GM18870 (cell line): ENCODE data around the gene GFI1B.
"Not testable (repeated sequence)": the region's sequence is repeated elsewhere in the genome, so short reads cannot be mapped to it uniquely, and the experiment has no call there.

Experiments
- ATAC-seq: cut with Tn5 transposase; IDR thresholded peaks from one replicate; pipeline ENCODE4 v1.9.1; 2021; ENCODE audit warnings: moderate library complexity; ENCODE audit not compliant: unreplicated experiment

GFI1B gene

DNA sequence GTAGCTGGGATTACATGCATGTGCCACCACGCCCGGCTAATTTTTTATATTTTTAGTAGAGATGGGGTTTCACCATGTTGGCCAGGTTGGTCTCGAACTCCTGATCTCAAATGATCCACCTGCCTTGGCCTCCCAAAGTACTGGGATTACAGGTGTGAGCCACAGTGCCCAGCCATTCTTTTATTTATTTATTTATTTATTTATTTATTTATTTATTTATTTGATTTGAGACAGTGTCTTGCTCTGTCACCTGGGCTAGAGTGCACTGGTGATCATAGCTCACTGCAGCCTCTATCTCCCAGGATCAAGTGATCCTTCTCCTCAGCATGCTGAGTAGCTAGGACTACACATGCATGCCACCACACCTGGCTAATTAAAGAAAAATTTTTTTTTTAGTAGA, 10.6 kb upstream of the GFI1B start:
- ATAC-seq, result not testable (repeated sequence)

DNA sequence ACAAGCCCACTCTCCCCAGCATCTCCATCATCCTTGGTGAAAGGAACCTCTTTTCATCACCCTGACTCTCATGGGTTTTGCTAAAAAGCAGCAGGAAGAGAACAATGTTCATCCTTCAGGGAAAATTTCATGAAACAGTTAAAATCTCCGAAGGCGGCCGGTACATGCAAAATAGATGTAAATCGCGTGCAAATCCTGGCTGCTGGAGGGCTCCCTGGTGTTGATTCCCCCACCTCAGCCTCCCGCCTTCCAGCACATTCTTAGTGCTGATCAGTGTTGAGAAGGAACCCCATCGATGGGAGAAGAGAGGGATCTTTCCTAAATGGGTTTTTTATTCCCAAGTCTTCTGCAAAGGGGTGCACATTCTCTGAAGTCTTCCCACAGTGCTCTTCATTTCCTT, 8.7 kb upstream of the GFI1B start:
- ATAC-seq, result no peak

DNA sequence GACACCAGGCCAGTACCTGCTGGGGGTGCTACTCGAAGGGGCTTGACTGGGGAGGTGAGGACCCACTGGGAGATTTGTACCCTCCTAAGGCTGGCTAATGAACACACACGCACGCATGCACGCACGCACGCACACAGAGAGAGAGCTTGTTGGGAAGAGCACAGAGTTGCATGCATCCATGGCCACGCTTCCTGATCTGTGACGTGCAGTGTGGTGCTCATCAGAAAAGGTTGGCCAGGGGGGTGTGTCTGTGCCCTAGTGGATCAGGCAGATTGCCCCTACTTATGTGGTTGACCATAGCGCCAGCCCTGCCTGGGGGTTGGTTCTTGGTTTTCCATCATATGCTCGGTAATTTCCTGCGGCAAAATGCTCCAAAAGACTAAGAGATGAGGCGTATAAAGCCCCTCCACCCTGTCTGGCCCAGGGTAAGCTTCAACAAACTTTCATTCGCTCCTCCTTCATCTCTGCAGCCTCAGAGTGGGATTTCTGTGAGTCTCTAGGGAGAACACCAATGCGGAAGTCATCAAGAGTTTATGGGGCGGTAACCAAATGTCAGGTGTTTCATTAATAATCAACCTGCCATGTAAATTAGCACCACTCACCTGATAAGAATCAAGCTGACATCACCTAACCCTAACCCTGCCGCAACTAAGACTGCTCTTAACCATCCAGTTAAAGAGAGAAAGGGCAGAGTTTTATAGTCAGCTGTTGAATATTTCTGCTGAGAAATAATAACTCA, 8.0 kb upstream of the GFI1B start:
- no peak for ATAC-seq

DNA sequence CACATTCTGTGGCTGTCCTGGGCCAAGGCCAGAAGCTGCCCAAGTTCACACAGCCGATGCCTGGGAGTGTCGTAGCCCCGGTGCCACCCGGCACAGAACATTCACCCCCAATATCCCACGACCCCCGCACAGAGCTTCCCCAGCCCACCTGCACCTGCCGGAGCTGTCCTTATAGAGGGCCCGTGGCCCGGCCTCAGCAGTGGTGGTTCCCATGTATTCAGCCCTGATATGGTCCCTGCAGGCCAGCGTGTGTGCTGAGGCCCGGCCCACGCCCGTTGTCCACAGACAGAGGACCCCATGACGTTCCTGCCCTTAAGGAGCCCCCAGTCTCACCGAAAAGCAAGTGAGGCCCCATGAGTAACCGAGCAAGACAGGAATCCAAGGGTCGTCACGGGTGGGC, 5.3 kb upstream of the GFI1B start:
- no peak for ATAC-seq

DNA sequence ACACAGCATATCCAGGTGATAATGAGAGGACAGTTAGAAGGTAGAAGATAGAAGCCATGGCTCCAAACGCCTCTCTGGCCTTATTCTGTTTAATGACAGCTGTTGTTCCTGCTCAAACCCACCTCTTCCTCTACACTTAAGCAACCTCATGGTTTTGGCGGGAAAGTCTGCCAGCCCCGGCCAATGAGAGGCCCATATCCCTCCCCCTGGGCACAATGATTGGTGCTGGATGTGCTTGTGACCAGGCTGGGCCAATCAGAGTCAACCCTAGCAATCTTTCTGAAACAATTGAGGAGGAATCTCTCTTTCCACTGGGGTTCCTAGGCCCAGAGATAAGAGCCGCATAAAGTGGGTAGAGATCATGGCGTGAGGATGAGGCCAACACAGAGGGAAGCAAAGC, 4.8 kb upstream of the GFI1B start:
- no peak for ATAC-seq

DNA sequence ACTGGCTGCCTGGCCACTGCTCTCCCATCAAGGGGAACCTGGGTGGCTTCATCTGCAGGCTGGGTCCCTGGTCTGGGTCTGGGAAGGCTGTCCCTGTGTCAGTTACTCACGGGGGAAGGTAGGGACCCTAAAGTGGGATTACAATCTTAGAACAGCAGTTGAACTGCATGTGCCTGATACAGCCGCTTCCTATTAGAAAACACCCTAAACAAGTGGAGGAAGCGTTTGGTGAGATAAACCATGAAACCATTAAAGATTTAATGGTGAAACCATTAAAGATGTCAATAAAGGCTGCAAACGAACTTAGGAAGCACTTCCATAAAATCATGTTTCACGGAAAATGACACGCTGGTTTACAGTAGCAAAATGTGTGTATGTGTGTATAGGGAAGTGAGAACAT, 2.5 kb upstream of the GFI1B start:
- ATAC-seq, result no peak

DNA sequence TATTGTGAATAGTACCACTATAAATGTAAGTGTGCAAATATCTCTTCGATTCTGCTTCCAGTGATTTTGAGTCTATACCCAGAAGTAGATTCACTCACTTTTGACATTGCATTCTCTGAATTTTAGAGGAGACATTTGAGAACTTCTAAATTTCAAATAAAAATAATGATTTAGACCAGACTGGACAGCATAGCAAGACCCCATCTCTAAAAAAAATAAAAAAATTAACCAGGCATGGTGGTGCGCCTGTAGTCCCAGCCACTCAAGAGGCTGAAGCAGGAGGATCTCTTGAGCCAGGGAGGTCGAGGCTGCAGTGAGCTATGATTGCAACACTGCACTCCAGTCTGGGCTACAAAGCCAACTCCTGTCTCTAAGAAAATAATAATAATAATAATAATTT, 1.9 kb upstream of the GFI1B start:
- ATAC-seq, result no peak

DNA sequence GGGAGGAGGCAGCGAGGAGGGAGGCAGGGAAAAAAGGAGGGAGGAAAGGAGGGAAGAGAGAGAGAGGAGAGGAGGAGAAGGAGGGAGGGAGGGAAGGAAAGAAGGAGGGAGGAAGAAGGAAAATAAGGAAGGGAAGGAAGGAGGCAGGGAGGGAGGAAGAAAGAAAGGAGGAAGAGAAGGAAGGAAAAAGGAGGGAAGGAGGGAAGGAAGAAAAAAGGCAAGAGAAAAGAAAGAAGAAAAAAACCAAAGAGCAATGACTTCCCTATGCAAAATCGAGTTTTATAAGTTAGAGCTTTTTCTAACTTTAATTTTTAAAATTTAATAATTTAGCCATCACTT, 413 bp upstream of the GFI1B start:
- no peak for ATAC-seq

DNA sequence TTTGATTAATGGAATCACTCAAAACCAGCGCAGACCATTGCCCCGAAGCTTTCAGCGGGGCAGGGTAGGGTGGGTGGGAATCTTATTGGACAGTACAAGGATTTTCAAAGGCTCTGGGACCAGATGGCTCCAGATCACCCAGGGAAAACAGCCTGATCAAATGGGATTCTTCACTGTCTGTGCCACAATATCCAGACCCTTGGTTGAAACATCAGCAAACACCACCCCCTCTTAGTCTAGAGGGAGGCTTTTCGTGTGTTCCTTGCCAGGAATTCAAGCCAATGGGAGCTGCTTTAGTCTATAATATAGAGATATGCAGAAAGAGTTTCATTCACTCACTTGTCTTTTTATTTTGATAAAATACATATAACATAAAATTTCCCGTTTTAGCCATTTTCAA, 1.7 kb downstream of the GFI1B start:
- ATAC-seq, result no peak

DNA sequence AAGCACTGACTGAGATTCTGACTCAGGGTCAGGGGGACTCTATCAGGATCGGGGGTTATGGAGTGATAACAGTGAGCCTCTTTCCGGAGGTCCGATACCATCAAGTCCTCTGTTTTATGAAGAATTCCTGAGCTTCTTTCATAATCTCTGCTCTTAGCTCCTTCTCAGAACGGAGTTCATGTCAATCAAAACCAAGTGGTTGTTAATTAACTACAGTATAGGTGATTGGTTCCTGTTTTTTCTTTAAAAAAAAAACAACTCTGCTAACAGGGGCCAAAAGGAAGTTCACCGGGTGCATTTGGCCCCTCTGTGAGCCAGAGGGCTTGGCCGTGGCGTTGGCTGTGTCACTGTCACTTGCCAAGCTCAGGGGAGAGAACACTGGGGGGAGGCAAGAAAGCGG, 4.0 kb downstream of the GFI1B start:
- no peak for ATAC-seq

DNA sequence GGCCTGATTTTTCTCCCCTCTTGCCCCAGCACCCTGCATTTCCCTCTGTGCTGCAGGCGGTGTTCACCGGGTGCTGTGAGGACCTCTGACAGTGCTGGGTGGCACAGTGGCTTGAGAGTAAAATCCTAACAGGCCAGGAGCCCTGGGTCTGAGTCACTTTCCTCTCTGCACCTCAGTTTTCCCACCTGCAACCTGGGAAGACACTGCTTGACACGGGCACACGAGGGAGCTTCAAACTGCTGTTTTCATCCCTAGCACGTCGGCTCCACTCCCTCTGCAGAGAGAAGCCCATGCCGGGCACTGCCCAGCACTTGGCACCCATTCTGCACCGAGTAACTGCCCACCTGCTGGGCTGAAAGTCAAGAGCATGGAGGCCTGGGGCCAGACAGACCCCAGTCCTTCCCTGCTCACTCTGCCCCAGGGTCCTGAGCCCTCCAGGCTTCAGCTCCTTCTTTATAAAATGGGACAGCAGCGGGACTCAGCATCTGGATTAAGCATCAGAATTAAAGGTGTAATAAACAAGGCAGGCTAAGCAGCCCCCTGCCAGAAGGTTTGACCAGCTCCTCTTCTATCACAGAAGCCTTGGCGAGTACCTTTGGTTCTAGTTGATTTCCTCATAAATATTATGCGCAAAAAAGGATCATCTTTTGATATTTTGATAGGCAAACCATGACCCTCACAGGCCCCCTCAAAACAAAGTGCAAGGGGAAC, 5.2 kb downstream of the GFI1B start:
- no peak for ATAC-seq

DNA sequence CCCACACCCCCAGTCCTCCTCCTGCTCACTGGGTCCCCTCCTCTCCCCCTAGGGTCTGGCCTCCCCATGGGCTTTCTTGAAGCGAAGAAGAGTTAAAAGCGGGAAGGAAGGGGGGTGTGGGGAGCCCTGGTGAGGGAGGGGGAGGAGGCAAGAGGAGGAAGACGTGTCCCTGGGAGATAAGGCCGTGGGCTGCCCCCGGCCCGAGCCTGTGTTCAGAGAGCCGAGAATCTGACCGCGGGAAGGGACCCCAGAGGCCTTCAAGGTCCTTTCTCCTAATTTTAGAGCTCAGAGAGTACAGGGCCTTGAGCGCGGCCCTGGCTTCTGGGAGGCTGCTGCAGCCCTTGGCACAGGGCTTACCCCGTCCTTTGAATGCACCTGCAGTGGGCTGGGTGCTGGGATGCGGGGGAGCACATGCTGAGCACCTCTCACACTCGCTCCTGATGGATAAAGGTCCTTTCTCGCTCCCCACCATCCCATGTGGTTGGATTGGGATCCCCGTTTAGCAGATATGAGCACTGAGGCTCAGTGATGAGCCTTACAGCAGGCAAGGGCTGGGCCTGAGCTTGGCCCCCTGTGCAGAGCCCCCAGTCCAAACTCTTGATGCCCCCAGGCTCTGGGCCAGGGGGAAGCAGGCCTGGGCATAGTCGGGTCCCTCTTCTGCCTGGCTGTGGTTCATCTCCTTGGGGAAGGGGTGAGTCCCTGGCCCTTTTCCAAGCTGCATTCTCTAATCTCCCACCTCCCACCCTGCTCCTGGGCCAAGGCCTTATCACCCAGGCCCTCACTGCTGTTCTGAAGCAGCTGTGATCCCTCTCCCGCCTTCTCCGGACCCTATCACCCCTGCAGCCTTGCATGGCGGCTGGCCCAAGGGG, 5.9 kb downstream of the GFI1B start:
- no peak for ATAC-seq

DNA sequence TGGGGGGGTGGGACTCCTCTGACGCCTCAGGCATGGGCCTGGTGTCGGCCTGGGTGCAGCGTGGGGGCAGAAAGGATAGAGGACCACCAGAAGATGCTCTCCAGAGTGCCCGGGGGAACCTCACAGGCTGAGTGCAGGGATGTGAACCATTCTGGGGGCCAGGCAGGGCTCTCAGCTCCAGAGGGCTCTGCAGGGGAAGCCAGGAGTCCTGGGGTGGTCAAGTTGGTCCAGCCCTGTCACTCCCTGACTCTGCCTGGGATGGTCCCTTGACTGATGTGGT, 6.5 kb downstream of the GFI1B start:
- no peak for ATAC-seq

DNA sequence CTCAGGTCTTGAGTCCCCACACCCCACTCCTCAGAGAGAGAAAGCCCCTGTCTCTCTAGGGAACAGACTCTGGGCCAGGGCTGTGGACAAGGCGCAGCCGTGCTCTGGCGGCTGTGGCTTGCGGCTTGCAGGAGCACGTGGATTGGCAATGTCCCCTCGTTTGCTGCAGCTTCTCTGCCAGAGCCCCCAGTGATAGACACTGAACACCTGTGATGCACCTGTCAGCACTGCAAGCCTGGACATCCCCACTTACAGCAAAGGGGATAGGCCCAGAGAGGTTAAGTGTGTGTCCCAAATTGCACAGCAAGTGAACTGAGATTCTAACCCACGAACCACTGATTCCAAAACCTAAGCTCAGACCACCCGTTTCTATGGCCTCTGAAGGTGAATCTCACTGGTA, 7.0 kb downstream of the GFI1B start:
- no peak for ATAC-seq

DNA sequence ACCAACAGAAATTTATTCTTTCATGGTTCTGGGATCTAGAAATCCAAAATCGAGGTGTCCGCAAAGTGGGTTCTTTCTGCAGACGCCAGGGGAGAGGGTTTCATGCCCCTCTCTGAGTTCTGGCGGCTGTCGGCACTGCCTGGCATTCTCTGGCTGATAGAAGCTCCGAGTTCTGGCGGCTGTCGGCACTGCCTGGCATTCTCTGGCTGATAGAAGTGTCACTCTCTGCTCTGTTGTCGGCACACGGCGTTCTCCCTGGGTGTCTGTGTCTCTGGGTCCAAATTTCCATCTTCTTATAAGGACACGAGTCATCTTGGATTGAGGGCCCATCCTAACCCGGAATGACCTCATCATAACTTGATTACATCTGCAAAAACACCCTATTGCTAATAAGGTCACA, 7.6 kb downstream of the GFI1B start:
- no peak for ATAC-seq

DNA sequence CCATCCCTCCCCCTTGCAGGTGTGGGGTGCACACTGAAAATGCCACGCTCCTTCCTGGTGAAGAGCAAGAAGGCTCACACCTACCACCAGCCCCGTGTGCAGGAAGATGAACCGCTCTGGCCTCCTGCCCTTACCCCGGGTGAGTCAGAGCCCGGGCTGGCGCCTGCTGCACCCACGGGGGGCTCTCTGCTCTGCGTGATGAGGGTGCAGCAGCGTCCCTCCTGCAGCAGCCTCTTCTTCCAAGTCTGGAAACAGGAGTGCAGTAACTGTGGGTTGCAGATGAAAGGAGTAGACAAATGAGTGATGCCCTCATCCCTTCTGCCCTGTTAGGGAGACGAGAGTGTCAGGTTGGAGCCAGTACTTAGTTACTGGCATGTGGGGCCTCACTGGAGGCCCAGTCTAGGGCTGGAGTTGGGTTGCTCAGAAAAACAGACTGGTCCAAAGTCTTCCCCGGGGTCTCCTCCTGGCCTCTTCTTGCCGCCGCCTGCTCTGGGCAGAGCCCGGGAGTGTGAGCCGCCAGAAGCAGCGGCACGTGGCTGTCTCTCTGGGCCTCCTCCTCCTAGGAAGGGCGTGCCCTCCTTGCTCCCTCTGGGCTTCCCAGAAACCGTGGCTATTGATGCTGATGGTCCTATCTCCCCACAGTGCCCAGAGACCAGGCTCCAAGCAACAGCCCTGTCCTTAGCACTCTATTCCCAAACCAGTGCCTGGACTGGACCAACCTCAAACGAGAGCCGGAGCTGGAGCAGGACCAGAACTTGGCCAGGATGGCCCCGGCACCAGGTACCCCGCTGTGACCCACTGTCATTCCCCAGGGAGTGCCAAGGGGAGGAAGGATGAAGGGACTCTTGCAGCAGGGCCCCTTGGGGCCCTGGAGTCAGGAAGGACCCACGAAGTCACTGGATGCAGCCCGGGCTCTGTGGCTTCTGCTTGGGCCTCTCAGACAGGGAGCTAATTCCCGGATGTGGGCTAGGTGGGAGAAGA, 8.4 kb downstream of the GFI1B start:
- no peak for ATAC-seq

DNA sequence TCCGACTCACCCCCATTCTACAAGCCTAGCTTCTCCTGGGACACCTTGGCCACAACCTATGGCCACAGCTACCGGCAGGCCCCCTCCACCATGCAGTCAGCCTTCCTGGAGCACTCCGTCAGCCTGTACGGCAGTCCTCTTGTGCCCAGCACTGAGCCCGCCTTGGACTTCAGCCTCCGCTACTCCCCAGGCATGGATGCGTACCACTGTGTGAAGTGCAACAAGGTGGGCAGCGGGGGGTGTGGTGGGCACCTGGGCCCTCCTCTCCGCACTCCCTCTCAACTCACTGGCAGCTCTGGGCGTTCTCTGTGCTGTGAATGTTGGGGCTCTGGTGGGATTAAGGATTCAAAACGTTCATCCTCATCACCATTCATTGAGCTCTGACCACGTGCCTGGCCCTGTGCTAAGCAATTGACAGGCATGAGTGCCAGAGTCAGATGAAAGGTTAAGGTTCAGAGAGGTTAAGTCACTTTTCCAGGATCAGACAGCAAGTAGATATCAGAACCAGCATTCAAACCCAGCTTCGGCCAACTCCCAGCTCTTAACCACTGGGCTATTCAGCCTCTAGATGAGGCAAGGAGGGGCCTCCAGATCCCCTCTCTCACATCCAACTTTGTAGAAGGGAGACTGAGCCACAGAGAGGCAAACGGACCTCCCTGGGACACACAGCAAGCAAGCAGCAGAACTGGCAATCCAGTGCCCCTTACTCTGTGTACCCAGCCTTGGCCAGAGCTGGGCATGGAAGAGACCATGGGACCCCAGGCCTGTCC, 9.9 kb downstream of the GFI1B start:
- ATAC-seq, result no peak

DNA sequence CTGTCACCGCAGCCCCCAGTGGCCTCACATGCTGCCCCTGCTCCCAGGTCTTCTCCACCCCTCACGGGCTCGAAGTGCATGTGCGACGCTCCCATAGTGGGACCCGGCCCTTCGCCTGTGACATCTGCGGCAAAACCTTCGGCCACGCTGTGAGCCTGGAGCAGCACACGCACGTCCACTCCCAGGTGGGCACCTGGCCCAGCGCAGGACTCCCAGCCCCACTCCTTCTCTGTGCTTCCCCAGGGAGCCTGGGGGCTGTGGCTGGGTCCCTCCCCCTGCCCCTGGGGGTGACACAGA, 10.5 kb downstream of the GFI1B start:
- ATAC-seq, result no peak

DNA sequence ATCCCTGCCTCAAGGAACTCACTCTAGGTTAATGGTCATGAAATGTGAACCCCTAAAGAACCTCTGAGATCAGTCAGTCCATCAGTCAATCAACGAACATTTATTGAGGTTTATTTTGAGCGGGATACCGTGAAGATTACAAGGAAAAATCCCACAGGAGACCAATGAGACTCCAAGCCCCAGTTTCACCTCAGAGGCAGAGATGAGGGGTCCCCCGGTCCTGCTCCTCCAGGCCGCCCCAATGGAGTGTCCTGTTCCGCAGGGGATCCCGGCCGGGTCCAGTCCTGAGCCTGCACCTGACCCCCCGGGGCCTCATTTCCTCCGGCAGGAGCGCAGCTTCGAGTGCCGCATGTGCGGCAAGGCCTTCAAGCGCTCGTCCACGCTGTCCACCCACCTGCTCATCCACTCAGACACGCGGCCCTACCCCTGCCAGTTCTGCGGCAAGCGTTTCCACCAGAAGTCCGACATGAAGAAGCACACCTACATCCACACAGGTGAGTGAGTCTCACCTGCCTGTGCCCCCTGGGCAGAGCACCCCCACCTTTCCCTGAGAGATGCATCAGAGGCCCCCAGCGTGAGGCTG, 11.0 kb downstream of the GFI1B start:
- no peak for ATAC-seq

DNA sequence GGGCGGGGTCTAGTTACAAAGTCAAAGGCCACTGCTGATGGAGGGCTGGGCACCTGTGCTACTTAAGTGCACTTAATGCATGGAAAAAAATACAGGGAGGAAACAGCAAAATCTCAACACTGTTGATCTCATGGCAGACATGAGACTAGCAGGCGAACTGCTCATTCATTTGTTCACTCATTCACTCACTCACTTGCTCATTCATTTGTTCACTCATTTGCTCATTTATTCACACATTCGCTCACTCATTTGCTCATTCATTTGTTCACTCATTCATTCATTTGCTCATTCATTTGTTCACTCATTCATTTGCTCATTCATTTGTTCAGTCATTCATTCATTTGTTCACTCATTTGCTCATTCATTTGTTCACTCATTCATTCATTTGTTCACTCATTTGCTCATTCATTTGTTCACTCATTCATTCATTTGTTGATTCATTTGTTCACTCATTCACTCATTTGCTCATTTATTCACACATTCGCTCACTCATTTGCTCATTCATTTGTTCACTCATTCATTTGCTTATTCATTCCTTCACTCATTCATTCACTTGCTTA, 11.6 kb downstream of the GFI1B start:
- ATAC-seq, result not testable (repeated sequence)
